Measurements from ENCODE around the gene VTI1A. TPM values are rescaled to one million over a fixed set of nuclear protein-coding genes. Genes with fewer than 3 reads are reported as not detected.

The VTI1A gene
- polyA plus RNA-seq, 1 donor from 2014 or later: 28.7 TPM

DNA sequence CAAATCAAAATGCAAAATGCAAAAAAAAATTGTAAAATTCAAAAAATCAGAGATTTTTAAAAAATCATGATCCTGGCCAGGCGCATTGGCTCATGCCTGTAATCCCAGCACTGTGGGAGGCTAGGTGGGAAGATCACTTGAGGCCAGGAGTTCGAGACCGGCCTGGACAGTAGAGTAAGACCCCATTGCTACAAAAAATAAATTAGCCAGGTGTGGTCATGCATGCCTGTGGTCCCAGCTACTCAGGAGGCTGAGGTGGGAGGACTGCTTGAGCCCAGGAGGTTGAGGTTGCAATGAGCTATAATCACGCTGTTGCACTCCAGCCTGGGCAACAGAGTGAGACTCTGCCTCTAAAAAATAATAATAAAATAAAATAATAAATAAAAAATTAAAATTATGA lies 347.2 kb downstream of the VTI1A start:
- H3F3A ChIP-seq (ENCODE audit: insufficient read depth, low read length, poor library complexity, severe bottlenecking): no peaks in the 10 kb centered on the region
- TF ChIP-seq CTCF (IDR thresholded peaks at IDR 0.05; ENCODE audit: poor library complexity, severe bottlenecking) (no peak), MXI1 (conservative IDR thresholded peaks at IDR 0.05; ENCODE audit: poor library complexity, severe bottlenecking) (no peak), TAF1 (IDR thresholded peaks at IDR 0.05; ENCODE audit: low read depth) (no peak), EP300 (conservative IDR thresholded peaks at IDR 0.05; ENCODE audit: poor library complexity, severe bottlenecking) (no peak), SMC3 (conservative IDR thresholded peaks at IDR 0.05; ENCODE audit: poor library complexity) (no peak), EZH2 (IDR thresholded peaks at IDR 0.05; ENCODE audit: borderline replicate concordance, insufficient read depth, low read length, poor library complexity, severe bottlenecking) (no peak), RAD21 (conservative IDR thresholded peaks at IDR 0.05) (no peak)
- H3K36me3 ChIP-seq (ENCODE audit: insufficient read depth, low read length): no peaks in the 10 kb centered on the region

GRCh38 chr10:112795067-112795466 lies 348.1 kb downstream of the VTI1A start:
- no peak overlapping the region for H3K4me3 ChIP-seq (ENCODE audit: low read length)
- H3F3A ChIP-seq (ENCODE audit: insufficient read depth, low read length, poor library complexity, severe bottlenecking): no peaks in the 10 kb centered on the region
- no peaks in the 10 kb centered on the region for H3K79me2 ChIP-seq (replicated peaks; ENCODE audit: insufficient read depth, low read length)
- no peaks in the 10 kb centered on the region for H3K9me2 ChIP-seq (ENCODE audit: insufficient read depth, low read length)
- no peaks in the 10 kb centered on the region for H3K36me3 ChIP-seq (ENCODE audit: insufficient read depth, low read length)
- H3K27ac ChIP-seq (ENCODE audit: low read length): no peak overlapping the region
- H2AFZ ChIP-seq (ENCODE audit: low read depth, low read length): no peak overlapping the region
- H3K9ac ChIP-seq (ENCODE audit: low read length): no peak overlapping the region
- no peaks in the 10 kb centered on the region for H4K20me1 ChIP-seq (ENCODE audit: insufficient read depth)
- H3K9me3 ChIP-seq (ENCODE audit: low read length): no peaks in the 10 kb centered on the region
- H3K4me2 ChIP-seq (ENCODE audit: low read length): no peak overlapping the region
- H3K27me3 ChIP-seq (ENCODE audit: insufficient read depth, low read depth, low read length): no peaks in the 10 kb centered on the region
- no peak for TF ChIP-seq SMC3 (conservative IDR thresholded peaks at IDR 0.05; ENCODE audit: poor library complexity)
- TF ChIP-seq MXI1 (conservative IDR thresholded peaks at IDR 0.05; ENCODE audit: poor library complexity, severe bottlenecking): no peak

More for the DNA sequence above, 347.2 kb downstream of the VTI1A start:
- no peaks in the 10 kb centered on the region for H3K79me2 ChIP-seq (replicated peaks; ENCODE audit: insufficient read depth, low read length)
- no peaks in the 10 kb centered on the region for H3K9me3 ChIP-seq (ENCODE audit: low read length)
- H3K4me3 ChIP-seq (ENCODE audit: low read length): no peak overlapping the region
- no peak overlapping the region for H3K9ac ChIP-seq (ENCODE audit: low read length)
- no peaks in the 10 kb centered on the region for H3K27me3 ChIP-seq (ENCODE audit: insufficient read depth, low read depth, low read length)
- H3K27ac ChIP-seq (ENCODE audit: low read length): no peak overlapping the region
- no peaks in the 10 kb centered on the region for H3K9me2 ChIP-seq (ENCODE audit: insufficient read depth, low read length)
- H3K4me2 ChIP-seq (ENCODE audit: low read length): no peak overlapping the region
- H4K20me1 ChIP-seq (ENCODE audit: insufficient read depth): no peaks in the 10 kb centered on the region
- H2AFZ ChIP-seq (ENCODE audit: low read depth, low read length): no peak overlapping the region

GRCh38 chr10:112797197-112797596 lies 350.2 kb downstream of the VTI1A start:
- no peak overlapping the region for H3K4me3 ChIP-seq (ENCODE audit: low read length)
- H3K79me2 ChIP-seq (replicated peaks; ENCODE audit: insufficient read depth, low read length): no peaks in the 10 kb centered on the region
- H3K9ac ChIP-seq (ENCODE audit: low read length): no peak overlapping the region
- H3K27ac ChIP-seq (ENCODE audit: low read length): no peak overlapping the region
- TF ChIP-seq CTCF (IDR thresholded peaks at IDR 0.05; ENCODE audit: poor library complexity, severe bottlenecking) (no peak), SMC3 (conservative IDR thresholded peaks at IDR 0.05; ENCODE audit: poor library complexity) (no peak), EP300 (conservative IDR thresholded peaks at IDR 0.05; ENCODE audit: poor library complexity, severe bottlenecking) (no peak), RAD21 (conservative IDR thresholded peaks at IDR 0.05) (no peak), TAF1 (IDR thresholded peaks at IDR 0.05; ENCODE audit: low read depth) (no peak), EZH2 (IDR thresholded peaks at IDR 0.05; ENCODE audit: borderline replicate concordance, insufficient read depth, low read length, poor library complexity, severe bottlenecking) (no peak), MXI1 (conservative IDR thresholded peaks at IDR 0.05; ENCODE audit: poor library complexity, severe bottlenecking) (no peak), POLR2AphosphoS5 (IDR thresholded peaks at IDR 0.05) (no peak)
- TF ChIP-seq, protein P1, sequence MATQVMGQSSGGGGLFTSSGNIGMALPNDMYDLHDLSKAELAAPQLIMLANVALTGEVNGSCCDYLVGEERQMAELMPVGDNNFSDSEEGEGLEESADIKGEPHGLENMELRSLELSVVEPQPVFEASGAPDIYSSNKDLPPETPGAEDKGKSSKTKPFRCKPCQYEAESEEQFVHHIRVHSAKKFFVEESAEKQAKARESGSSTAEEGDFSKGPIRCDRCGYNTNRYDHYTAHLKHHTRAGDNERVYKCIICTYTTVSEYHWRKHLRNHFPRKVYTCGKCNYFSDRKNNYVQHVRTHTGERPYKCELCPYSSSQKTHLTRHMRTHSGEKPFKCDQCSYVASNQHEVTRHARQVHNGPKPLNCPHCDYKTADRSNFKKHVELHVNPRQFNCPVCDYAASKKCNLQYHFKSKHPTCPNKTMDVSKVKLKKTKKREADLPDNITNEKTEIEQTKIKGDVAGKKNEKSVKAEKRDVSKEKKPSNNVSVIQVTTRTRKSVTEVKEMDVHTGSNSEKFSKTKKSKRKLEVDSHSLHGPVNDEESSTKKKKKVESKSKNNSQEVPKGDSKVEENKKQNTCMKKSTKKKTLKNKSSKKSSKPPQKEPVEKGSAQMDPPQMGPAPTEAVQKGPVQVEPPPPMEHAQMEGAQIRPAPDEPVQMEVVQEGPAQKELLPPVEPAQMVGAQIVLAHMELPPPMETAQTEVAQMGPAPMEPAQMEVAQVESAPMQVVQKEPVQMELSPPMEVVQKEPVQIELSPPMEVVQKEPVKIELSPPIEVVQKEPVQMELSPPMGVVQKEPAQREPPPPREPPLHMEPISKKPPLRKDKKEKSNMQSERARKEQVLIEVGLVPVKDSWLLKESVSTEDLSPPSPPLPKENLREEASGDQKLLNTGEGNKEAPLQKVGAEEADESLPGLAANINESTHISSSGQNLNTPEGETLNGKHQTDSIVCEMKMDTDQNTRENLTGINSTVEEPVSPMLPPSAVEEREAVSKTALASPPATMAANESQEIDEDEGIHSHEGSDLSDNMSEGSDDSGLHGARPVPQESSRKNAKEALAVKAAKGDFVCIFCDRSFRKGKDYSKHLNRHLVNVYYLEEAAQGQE (IDR thresholded peaks at IDR 0.05; ENCODE audit: borderline replicate concordance): no peak
- no peaks in the 10 kb centered on the region for H3K9me2 ChIP-seq (ENCODE audit: insufficient read depth, low read length)
- no peaks in the 10 kb centered on the region for H3K27me3 ChIP-seq (ENCODE audit: insufficient read depth, low read depth, low read length)
- no peaks in the 10 kb centered on the region for H4K20me1 ChIP-seq (ENCODE audit: insufficient read depth)
- H3F3A ChIP-seq (ENCODE audit: insufficient read depth, low read length, poor library complexity, severe bottlenecking): no peaks in the 10 kb centered on the region
- no peaks in the 10 kb centered on the region for H3K9me3 ChIP-seq (ENCODE audit: low read length)
- no peak overlapping the region for H2AFZ ChIP-seq (ENCODE audit: low read depth, low read length)
- no peak overlapping the region for H3K4me2 ChIP-seq (ENCODE audit: low read length)
- no peaks in the 10 kb centered on the region for H3K36me3 ChIP-seq (ENCODE audit: insufficient read depth, low read length)
